Panc1 (cell line): ENCODE results near the gene NKAIN2. TPM values are rescaled to one million over a fixed set of nuclear protein-coding genes. Genes with fewer than 3 reads are reported as not detected.

Source experiments
- ATAC-seq: fragments of 200-7000 bp; cut with Tn5 transposase; 2 replicates; pipeline ENCODE4 v1.9.1; 2020; ENCODE audit warnings: mild to moderate bottlenecking, moderate library complexity
- BruUV-seq: library from RNA; stranded (reverse); fragments of 400-500 nt; replicated peaks from 2 replicates; lab custom pipeline; 2021; lab: Mats Ljungman, UMichigan
- CTCF ChIA-PET: fragments of 300-600 bp; sonication (Branson Sonifier 250); formaldehyde crosslinking; loops from one replicate; lab custom pipeline; 2022; ENCODE audit warnings: antibody characterized with exemption; lab: Charles Lee
- POLR2A ChIA-PET: fragments of 300-600 bp; sonication (Branson Sonifier 250); formaldehyde crosslinking; loops from one replicate; lab custom pipeline; 2022; ENCODE audit warnings: antibody characterized with exemption; lab: Charles Lee
- DNase-seq: peaks from one replicate; pipeline ENCODE4 v3.0.0-alpha.2; 2010; ENCODE audit warnings: low read depth, low spot score
- H3K27ac ChIP-seq: 2 replicates; pipeline ENCODE4 v1.5.1; 2011; ENCODE audit warnings: mild to moderate bottlenecking, low read length, inconsistent platforms
- H3K27me3 ChIP-seq: fragments of 200-500 bp; sonication (Bioruptor generic); 2 replicates; pipeline ENCODE4 v1.6.0; 2014; ENCODE audit warnings: low read length, inconsistent platforms; ENCODE audit not compliant: control insufficient read depth, insufficient read depth
- H3K36me3 ChIP-seq: fragments of 200-500 bp; sonication (Bioruptor generic); 2 replicates; pipeline ENCODE4 v1.5.1; 2014; ENCODE audit warnings: inconsistent platforms, mild to moderate bottlenecking, low read length, moderate library complexity; ENCODE audit not compliant: control insufficient read depth, insufficient read depth
- H3K4me1 ChIP-seq: 2 replicates; pipeline ENCODE4 v1.5.1; 2011; ENCODE audit warnings: inconsistent platforms, mild to moderate bottlenecking, low read length, moderate library complexity; ENCODE audit not compliant: control insufficient read depth, insufficient read depth
- H3K4me3 ChIP-seq, 2 experiments: 2 replicates each; pipeline ENCODE4 v1.5.1; 2011 to 2012; ENCODE audit warnings: low read depth in 2 of 2, low read length in 2 of 2, mild to moderate bottlenecking in 2 of 2, inconsistent platforms in 1 of 2, moderate library complexity in 1 of 2
- H3K9me3 ChIP-seq: fragments of 200-500 bp; sonication (Bioruptor generic); 2 replicates; pipeline ENCODE4 v1.5.1; 2014; ENCODE audit warnings: low read depth, mild to moderate bottlenecking, inconsistent platforms, low read length, moderate library complexity; ENCODE audit not compliant: control insufficient read depth, insufficient read depth
- CTCF ChIP-seq: fragments of 450-650 bp; IDR thresholded peaks from 2 replicates; pipeline ENCODE4 v1.5.1; 2017; ENCODE audit warnings: mild to moderate bottlenecking
- POLR2AphosphoS5 ChIP-seq: IDR thresholded peaks from 2 replicates; pipeline ENCODE4 v1.6.1; 2012; ENCODE audit warnings: mild to moderate bottlenecking, low read depth, low read length, moderate library complexity
- REST ChIP-seq, 2 experiments: IDR thresholded peaks; 2 replicates each; pipeline ENCODE4 v1.6.1; 2011 to 2012; ENCODE audit warnings: low read depth in 2 of 2, control low read depth in 1 of 2, low read length in 1 of 2, mild to moderate bottlenecking in 1 of 2, moderate library complexity in 1 of 2; ENCODE audit not compliant: insufficient read depth in 1 of 2
- SIN3A ChIP-seq: IDR thresholded peaks from 2 replicates; pipeline ENCODE4 v1.6.1; 2012; ENCODE audit warnings: low read depth, mild to moderate bottlenecking, low read length, moderate library complexity, borderline replicate concordance; ENCODE audit not compliant: insufficient read depth
- TCF7L2 ChIP-seq: IDR thresholded peaks from 2 replicates; pipeline ENCODE4 v1.6.1; 2011; ENCODE audit warnings: mild to moderate bottlenecking, low read depth, low read length, inconsistent platforms
- in situ Hi-C: cut with HindIII; loops from 2 replicates; pipeline ENCODE4 v1.10.0; 2016; ENCODE audit warnings: low sequenced_read_pairs, low pct_unique_long_range_greater_than_20kb
- intact Hi-C: fragments of 100-400 bp; cut with micrococcal nuclease; formaldehyde crosslinking; loops from one replicate; pipeline ENCODE4 v1.10.0; 2022; ENCODE audit not compliant: unreplicated experiment
- total RNA-seq: library from RNA; stranded (reverse); gene quantifications from one replicate; pipeline ENCODE4 v1.2.1, GENCODE V29; 2021; ENCODE audit not compliant: unreplicated experiment

The NKAIN2 gene
- total RNA-seq, 1 experiment from 2014 or later: 2.6 TPM

DNA sequence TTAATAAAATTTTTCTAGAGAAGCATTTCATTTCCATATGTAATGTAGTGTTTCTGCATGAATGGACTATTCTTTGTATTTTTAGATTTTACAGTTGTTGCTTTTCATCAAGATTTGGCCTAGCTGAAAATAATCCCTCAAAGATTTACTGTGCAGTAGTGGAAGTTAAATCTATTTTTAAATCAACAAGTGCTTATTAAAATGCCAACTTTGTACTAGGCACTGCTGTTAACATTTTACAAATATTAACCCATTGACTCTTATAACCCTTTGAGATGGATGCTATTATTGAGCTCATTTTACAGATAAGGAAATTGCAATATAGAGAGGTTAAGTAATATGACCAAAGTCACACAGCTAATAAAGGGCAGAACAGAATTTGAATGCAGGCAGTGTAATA is 274.5 kb downstream of the NKAIN2 start:
- Histone ChIP-seq H3K27ac (no peak overlapping the region), H3K27me3 (no peaks in the 10 kb centered on the region), H3K4me3 (no peak overlapping the region), H3K9me3 (no peaks in the 10 kb centered on the region), H3K36me3 (no peaks in the 10 kb centered on the region), H3K4me1 (no peaks in the 10 kb centered on the region)
- intact Hi-C loops: no loop called here
- BruUV-seq: no TSS peak
- ATAC-seq (no peak), DNase-seq (no peak)
- CTCF ChIA-PET: no interaction called here
- no peak for TF ChIP-seq CTCF
- no peak for TF ChIP-seq REST (IDR thresholded peaks at IDR 0.05; ENCODE audit: insufficient read depth in 1 of 2, low read depth in 2 of 2, low read length in 1 of 2)
- no peak for TF ChIP-seq POLR2AphosphoS5
- TF ChIP-seq SIN3A: no peak
- no peak for TF ChIP-seq TCF7L2
- POLR2A ChIA-PET: no interaction called here
- in situ Hi-C loops: no loop called here

GRCh38 chr6:124080483-124080882 is 276.8 kb downstream of the NKAIN2 start:
- no peaks in the 10 kb centered on the region for H3K27me3 ChIP-seq
- no peak overlapping the region for H3K27ac ChIP-seq
- intact Hi-C loops (no loop called here), in situ Hi-C loops (no loop called here)
- ChIA-PET POLR2A (no interaction called here), CTCF (no interaction called here)
- no peaks in the 10 kb centered on the region for H3K4me1 ChIP-seq
- no peak overlapping the region for H3K4me3 ChIP-seq
- no peaks in the 10 kb centered on the region for H3K36me3 ChIP-seq
- DNase-seq (no peak), ATAC-seq (no peak)
- BruUV-seq: no TSS peak
- TF ChIP-seq TCF7L2 (no peak), REST (IDR thresholded peaks at IDR 0.05; ENCODE audit: insufficient read depth in 1 of 2, low read depth in 2 of 2, low read length in 1 of 2) (no peak), SIN3A (no peak), POLR2AphosphoS5 (no peak), CTCF (no peak)
- no peaks in the 10 kb centered on the region for H3K9me3 ChIP-seq
